ENCODE measurements around the gene DTL. TPM values are rescaled to one million over a fixed set of nuclear protein-coding genes. Genes with fewer than 3 reads are reported as not detected.
"Not testable (repeated sequence)": the region's sequence is repeated elsewhere in the genome, so short reads cannot be mapped to it uniquely, and the experiment has no call there.

The DTL gene
- total and polyA plus RNA-seq, 3 experiments from 2014 or later = 0.23 to 86.9 (median 85.0) TPM

GRCh38 chr1:212007886-212008285 is 27.7 kb upstream of the DTL start:
- Histone ChIP-seq H3K27me3 (ENCODE audit: insufficient read depth, low read length, poor library complexity, severe bottlenecking) (no peaks in the 10 kb centered on the region), H3K4me1 (ENCODE audit: insufficient read depth, low read length) (no peaks in the 10 kb centered on the region), H3K27ac (ENCODE audit: low read depth, low read length) (no peak overlapping the region), H3K4me3 (ENCODE audit: low read length) (no peak overlapping the region), H3K9me3 (ENCODE audit: low read length) (no peaks in the 10 kb centered on the region), H3K36me3 (ENCODE audit: insufficient read depth, low read length) (no peaks in the 10 kb centered on the region)
- peaks cover 3 to 7% (median 3%) of the 10 kb centered on the region in 3 donors for H3K4me1 Mint-ChIP-seq
- no peak for DNase-seq
- H3K27ac Mint-ChIP-seq = no peak overlapping the region
- CTCF ChIA-PET = no interaction called here
- H3K4me3 Mint-ChIP-seq = no peak overlapping the region
- H3K27me3 Mint-ChIP-seq = no peaks in the 10 kb centered on the region
- no peaks in the 10 kb centered on the region for H3K9me3 Mint-ChIP-seq
- H3K36me3 Mint-ChIP-seq = peaks cover 0 to 42% (median 18%) of the 10 kb centered on the region in 3 donors
- POLR2A ChIA-PET = no interaction called here

- Mint-ChIP-seq H3K27ac (no peak overlapping the region), H3K36me3 (peaks cover 0 to 37% (median 16%) of the 10 kb centered on the region in 3 donors), H3K9me3 (no peaks in the 10 kb centered on the region), H3K4me1 (peaks cover 0 to 3% (median 3%) of the 10 kb centered on the region in 3 donors), H3K27me3 (no peaks in the 10 kb centered on the region), H3K4me3 (no peak overlapping the region)
- H3K27ac ChIP-seq (ENCODE audit: low read depth, low read length) = no peak overlapping the region
- no peaks in the 10 kb centered on the region for H3K36me3 ChIP-seq (ENCODE audit: insufficient read depth, low read length)
- no peak overlapping the region for H3K4me3 ChIP-seq (ENCODE audit: low read length)
- CTCF ChIA-PET = interaction anchor here (0.8 to 1.6 kb wide), 3 partner anchors 26 to 329 kb away, joined by 3 to 7 read pairs (median 3); partner anchors contain the start of genes DTL and INTS7
- DNase-seq = no peak
- H3K27me3 ChIP-seq (ENCODE audit: insufficient read depth, low read length, poor library complexity, severe bottlenecking) = no peaks in the 10 kb centered on the region
- H3K4me1 ChIP-seq (ENCODE audit: insufficient read depth, low read length) = no peaks in the 10 kb centered on the region
- no peaks in the 10 kb centered on the region for H3K9me3 ChIP-seq (ENCODE audit: low read length)
- POLR2A ChIA-PET = no interaction called here
These were observed 26.0 kb upstream of the DTL start for GRCh38 chr1:212009561-212009960.

GRCh38 chr1:212010004-212010403 is 25.5 kb upstream of the DTL start:
- no peaks in the 10 kb centered on the region for H3K9me3 ChIP-seq (ENCODE audit: low read length)
- Mint-ChIP-seq H3K27me3 (no peaks in the 10 kb centered on the region), H3K4me3 (no peak overlapping the region), H3K9me3 (no peaks in the 10 kb centered on the region), H3K4me1 (peaks cover 0 to 3% (median 3%) of the 10 kb centered on the region in 3 donors), H3K27ac (no peak overlapping the region), H3K36me3 (peaks cover 0 to 33% (median 13%) of the 10 kb centered on the region in 3 donors)
- H3K36me3 ChIP-seq (ENCODE audit: insufficient read depth, low read length) = no peaks in the 10 kb centered on the region
- no peak overlapping the region for H3K4me3 ChIP-seq (ENCODE audit: low read length)
- no peaks in the 10 kb centered on the region for H3K4me1 ChIP-seq (ENCODE audit: insufficient read depth, low read length)
- H3K27me3 ChIP-seq (ENCODE audit: insufficient read depth, low read length, poor library complexity, severe bottlenecking) = no peaks in the 10 kb centered on the region
- POLR2A ChIA-PET = no interaction called here
- CTCF ChIA-PET = interaction anchor here (0.6 to 1.6 kb wide), 4 partner anchors 8 to 329 kb away, joined by 3 to 7 read pairs (median 3); partner anchors contain the start of genes DTL and INTS7
- DNase-seq = no peak
- H3K27ac ChIP-seq (ENCODE audit: low read depth, low read length) = no peak overlapping the region

GRCh38 chr1:212012034-212012740 is 23.4 kb upstream of the DTL start:
- Histone ChIP-seq H3K4me3 (ENCODE audit: low read length) (no peak overlapping the region), H3K27ac (ENCODE audit: low read depth, low read length) (no peak overlapping the region), H3K36me3 (ENCODE audit: insufficient read depth, low read length) (peaks cover 5% of the 10 kb centered on the region), H3K27me3 (ENCODE audit: insufficient read depth, low read length, poor library complexity, severe bottlenecking) (no peaks in the 10 kb centered on the region), H3K4me1 (ENCODE audit: insufficient read depth, low read length) (no peaks in the 10 kb centered on the region), H3K9me3 (ENCODE audit: low read length) (no peaks in the 10 kb centered on the region)
- POLR2A ChIA-PET = no interaction called here
- Mint-ChIP-seq H3K9me3 (no peaks in the 10 kb centered on the region), H3K36me3 (peaks cover 0 to 32% (median 4%) of the 10 kb centered on the region in 3 donors), H3K27me3 (no peaks in the 10 kb centered on the region), H3K4me1 (peaks cover 0 to 3% (median 3%) of the 10 kb centered on the region in 3 donors), H3K4me3 (no peak overlapping the region), H3K27ac (peak overlapping the region in 1 of 8 donors; percentile 1)
- peak; percentile 32 to 72 (median 43) for DNase-seq
- CTCF ChIA-PET = interaction anchor here (0.9 to 2.0 kb wide), 7 partner anchors 16 to 445 kb away, joined by 3 to 13 read pairs (median 4); partner anchors contain the start of genes DTL and INTS7

- Histone ChIP-seq H3K27me3 (ENCODE audit: insufficient read depth, low read length, poor library complexity, severe bottlenecking) (no peaks in the 10 kb centered on the region), H3K27ac (ENCODE audit: low read depth, low read length) (no peak overlapping the region), H3K4me1 (ENCODE audit: insufficient read depth, low read length) (no peaks in the 10 kb centered on the region), H3K36me3 (ENCODE audit: insufficient read depth, low read length) (peaks cover 5% of the 10 kb centered on the region), H3K4me3 (ENCODE audit: low read length) (no peak overlapping the region), H3K9me3 (ENCODE audit: low read length) (no peaks in the 10 kb centered on the region)
- no peak overlapping the region for H3K4me3 Mint-ChIP-seq
- peaks cover 0 to 3% (median 3%) of the 10 kb centered on the region in 3 donors for H3K4me1 Mint-ChIP-seq
- H3K27ac Mint-ChIP-seq = no peak overlapping the region
- H3K27me3 Mint-ChIP-seq = no peaks in the 10 kb centered on the region
- H3K36me3 Mint-ChIP-seq = peaks cover 0 to 23% (median 3%) of the 10 kb centered on the region in 3 donors
- H3K9me3 Mint-ChIP-seq = no peaks in the 10 kb centered on the region
- ChIA-PET CTCF (interaction anchor here (1.5 to 2.0 kb wide), 5 partner anchors 17 to 442 kb away, joined by 4 to 13 read pairs (median 6); partner anchors contain the start of genes DTL and INTS7), POLR2A (interaction anchor here (1.4 kb wide), 1 partner anchor 22 kb away, joined by 4 read pairs; the partner anchor contains the start of genes DTL and INTS7)
- DNase-seq = no peak
These were observed 21.9 kb upstream of the DTL start for GRCh38 chr1:212013672-212014071.

GRCh38 chr1:212020975-212021374 is 14.6 kb upstream of the DTL start:
- Histone ChIP-seq H3K9me3 (ENCODE audit: low read length) (no peaks in the 10 kb centered on the region), H3K27ac (ENCODE audit: low read depth, low read length) (no peak overlapping the region), H3K4me1 (ENCODE audit: insufficient read depth, low read length) (no peaks in the 10 kb centered on the region), H3K4me3 (ENCODE audit: low read length) (no peak overlapping the region), H3K27me3 (ENCODE audit: insufficient read depth, low read length, poor library complexity, severe bottlenecking) (no peaks in the 10 kb centered on the region), H3K36me3 (ENCODE audit: insufficient read depth, low read length) (peaks cover 4% of the 10 kb centered on the region)
- Mint-ChIP-seq H3K9me3 (peaks cover 0 to 8% (median 2%) of the 10 kb centered on the region in 5 donors), H3K4me1 (peaks cover 5 to 7% (median 6%) of the 10 kb centered on the region in 3 donors), H3K27me3 (no peaks in the 10 kb centered on the region), H3K27ac (peak overlapping the region in 1 of 8 donors; percentile 13), H3K4me3 (no peak overlapping the region), H3K36me3 (peaks cover 12 to 31% (median 13%) of the 10 kb centered on the region in 3 donors)
- no peak for DNase-seq
- ChIA-PET CTCF (interaction anchor here (0.6 kb wide), 1 partner anchor 15 kb away, joined by 6 read pairs; the partner anchor contains the start of gene DTL), POLR2A (no interaction called here)

- Histone ChIP-seq H3K27ac (ENCODE audit: low read depth, low read length) (no peak overlapping the region), H3K9me3 (ENCODE audit: low read length) (no peaks in the 10 kb centered on the region), H3K36me3 (ENCODE audit: insufficient read depth, low read length) (no peaks in the 10 kb centered on the region), H3K4me1 (ENCODE audit: insufficient read depth, low read length) (no peaks in the 10 kb centered on the region), H3K27me3 (ENCODE audit: insufficient read depth, low read length, poor library complexity, severe bottlenecking) (no peaks in the 10 kb centered on the region), H3K4me3 (ENCODE audit: low read length) (no peak overlapping the region)
- Mint-ChIP-seq H3K4me3 (no peak overlapping the region), H3K27ac (no peak overlapping the region), H3K4me1 (peaks cover 5 to 8% (median 8%) of the 10 kb centered on the region in 3 donors), H3K36me3 (peaks cover 12 to 26% (median 13%) of the 10 kb centered on the region in 3 donors), H3K9me3 (peaks cover 0 to 8% (median 2%) of the 10 kb centered on the region in 5 donors), H3K27me3 (no peaks in the 10 kb centered on the region)
- CTCF ChIA-PET = interaction anchor here (0.6 to 1.0 kb wide), 3 partner anchors 14 to 434 kb away, joined by 3 to 6 read pairs (median 5); partner anchors contain the start of genes DTL and INTS7
- no peak for DNase-seq
- POLR2A ChIA-PET = no interaction called here
These were observed 14.0 kb upstream of the DTL start for GRCh38 chr1:212021563-212021962.

- DNase-seq; H3K27ac ChIP-seq (ENCODE audit: low read depth, low read length); H3K4me3 Mint-ChIP-seq; H3K4me1 ChIP-seq (ENCODE audit: insufficient read depth, low read length); CTCF ChIA-PET; H3K36me3 ChIP-seq (ENCODE audit: insufficient read depth, low read length); H3K9me3 ChIP-seq (ENCODE audit: low read length); H3K27me3 ChIP-seq (ENCODE audit: insufficient read depth, low read length, poor library complexity, severe bottlenecking); H3K27me3 Mint-ChIP-seq; H3K9me3 Mint-ChIP-seq; POLR2A ChIA-PET; H3K4me3 ChIP-seq (ENCODE audit: low read length): not testable (repeated sequence)
- peak overlapping the region in 1 of 8 donors; percentile 64 for H3K27ac Mint-ChIP-seq
- H3K36me3 Mint-ChIP-seq = peaks cover 12 to 23% (median 17%) of the 10 kb centered on the region in 3 donors
- H3K4me1 Mint-ChIP-seq = peaks cover 7 to 17% (median 14%) of the 10 kb centered on the region in 3 donors
These were observed 12.6 kb upstream of the DTL start for GRCh38 chr1:212022908-212023307.
